ENCODE data around the gene SLC28A1. TPM values are rescaled to one million over a fixed set of nuclear protein-coding genes. Genes with fewer than 3 reads are reported as not detected.
"Not testable (repeated sequence)": the region's sequence is repeated elsewhere in the genome, so short reads cannot be mapped to it uniquely, and the experiment has no call there.

Gene SLC28A1
- total RNA-seq, 1 donor = not detected

DNA sequence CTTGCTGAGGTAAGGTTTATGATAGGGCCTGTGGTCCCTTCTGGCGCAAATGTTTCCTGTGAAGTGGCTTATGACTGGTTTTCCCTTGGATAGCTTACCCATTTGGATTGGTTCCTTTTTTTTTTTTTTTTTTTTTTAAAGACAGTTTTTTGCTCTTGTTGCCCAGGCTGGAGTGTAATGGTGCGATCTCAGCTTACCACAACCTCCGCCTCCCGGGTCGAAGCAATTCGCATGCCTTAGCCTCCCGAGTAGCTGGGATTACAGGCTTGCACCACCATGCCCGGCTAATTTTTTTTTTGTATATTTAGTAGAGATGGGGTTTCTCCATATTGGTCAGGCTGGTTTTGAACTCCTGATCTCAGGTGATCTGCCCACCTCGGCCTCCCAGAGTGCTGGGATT, 102.9 kb downstream of the SLC28A1 start:
- not testable (repeated sequence) for DNase-seq (ENCODE audit: low read depth in 2 of 3, low spot score in 2 of 3)

DNA sequence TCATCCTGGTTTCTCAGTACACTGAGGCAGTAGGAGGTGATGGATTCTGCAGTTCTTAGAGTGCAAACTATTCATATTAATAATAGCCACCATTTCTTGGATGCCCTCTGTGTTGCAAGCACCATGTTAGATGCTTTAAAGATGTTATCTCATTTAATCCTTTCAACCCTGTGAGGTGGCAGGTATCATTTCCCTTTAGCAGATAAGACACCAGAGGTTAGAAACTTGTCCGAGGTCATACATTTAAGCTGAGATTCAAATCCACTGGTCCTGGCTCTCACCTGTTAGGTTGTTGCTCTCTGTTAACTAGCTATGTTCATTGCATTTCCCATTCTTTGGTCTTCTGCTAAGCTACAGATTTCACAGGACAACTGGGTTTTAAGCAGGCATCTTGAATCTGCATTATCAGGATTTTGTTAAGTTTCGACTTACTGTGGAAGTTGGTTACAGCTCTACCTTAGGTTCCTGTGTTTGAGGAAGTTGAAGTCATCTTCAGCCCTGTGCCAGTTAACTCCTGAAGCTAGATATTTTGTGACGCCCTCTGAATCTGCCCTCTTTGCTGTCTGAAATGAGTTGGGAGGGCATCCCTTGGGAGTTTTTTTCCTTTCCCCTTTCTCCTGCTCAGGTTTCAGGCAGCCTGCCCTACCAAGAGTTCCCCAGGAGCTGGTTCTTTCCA, 103.6 kb downstream of the SLC28A1 start:
- DNase-seq (ENCODE audit: low read depth in 2 of 3, low spot score in 2 of 3) = no peak

DNA sequence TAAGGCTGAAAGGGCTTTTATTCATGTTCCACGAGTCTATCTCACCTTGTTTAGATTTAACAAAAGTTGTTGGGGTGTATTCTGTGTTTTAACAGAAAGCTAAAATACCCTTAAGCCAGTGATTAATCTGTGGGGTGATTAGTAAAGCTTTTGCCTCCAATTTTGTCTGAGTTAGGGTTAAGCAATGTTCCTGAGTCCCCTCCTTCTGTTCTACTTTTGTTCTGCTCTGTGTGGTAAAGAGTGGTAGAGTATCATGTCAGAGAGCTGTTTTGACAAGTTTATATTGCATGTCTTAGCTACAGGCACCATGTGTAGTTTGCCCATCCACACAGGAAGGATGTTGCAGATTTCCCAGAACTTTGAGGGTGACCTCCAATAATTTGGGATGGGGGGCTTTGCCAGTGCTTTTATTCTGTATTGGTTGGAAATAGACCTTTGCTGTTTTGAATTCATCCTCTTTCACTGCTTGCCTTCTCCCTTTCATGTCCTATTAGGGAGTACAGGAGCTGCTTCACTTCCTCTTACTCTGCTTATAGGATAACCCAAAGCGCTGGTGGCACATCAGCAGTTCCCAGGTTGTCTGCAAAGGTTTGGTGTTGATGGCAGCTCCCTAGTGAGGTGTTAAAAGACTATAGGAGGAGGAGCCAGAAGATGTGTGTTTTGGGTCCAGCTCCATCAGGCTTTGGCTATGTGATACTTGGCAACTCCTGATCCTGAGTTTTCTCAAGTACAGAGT, 104.6 kb downstream of the SLC28A1 start:
- DNase-seq (ENCODE audit: low read depth in 2 of 3, low spot score in 2 of 3) = no peak

DNA sequence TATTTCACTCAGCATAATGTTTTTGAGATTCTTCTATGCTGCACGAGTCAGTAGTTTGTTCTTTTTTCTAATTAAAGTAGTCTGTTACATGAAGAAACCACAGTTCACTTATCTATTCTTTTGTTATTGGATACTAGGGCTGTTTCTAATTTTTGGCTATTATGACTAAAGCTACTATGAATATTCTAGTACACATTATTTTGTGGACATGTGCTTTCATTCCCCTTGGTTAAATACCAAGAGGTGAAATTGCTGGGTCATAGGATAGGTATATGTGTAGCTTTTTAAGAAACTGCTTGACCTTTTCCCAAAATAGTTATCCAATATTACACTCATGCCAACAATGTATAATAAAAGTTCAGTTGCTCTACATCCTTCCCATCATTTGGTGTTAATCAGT, 106.0 kb downstream of the SLC28A1 start:
- no peak for DNase-seq (ENCODE audit: low read depth in 2 of 3, low spot score in 2 of 3)

DNA sequence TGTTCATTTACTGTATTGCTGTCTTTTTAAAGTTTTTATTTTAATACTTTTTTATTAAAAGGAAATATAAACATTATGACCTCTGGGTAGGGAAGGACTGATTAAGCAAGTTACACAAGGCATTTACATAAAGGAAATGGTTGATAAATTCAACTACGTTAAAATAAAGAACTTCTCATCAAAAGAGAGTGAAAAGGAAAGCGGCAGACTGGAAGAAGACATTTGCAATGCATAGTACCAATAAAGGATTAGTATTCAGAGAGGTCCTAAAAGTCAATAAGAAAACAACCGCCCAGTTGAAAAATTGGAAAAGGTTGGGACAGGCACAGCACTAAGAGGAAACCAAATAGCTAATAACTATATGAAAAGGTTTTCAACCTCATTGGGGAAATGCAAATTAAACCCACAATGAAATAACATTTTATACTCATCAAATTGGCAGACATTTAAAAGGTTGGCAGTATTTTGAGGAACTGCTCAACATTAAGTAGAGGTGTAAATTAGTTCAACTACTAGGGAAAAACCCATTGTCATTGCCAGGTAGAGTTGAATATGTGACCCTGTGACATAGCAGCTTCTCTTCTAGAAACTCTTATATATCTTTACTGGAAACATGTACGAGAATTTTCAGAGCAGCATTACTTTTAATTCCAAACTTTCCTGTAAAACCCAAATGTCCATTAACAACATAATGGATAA, 106.7 kb downstream of the SLC28A1 start:
- no peak for DNase-seq (ENCODE audit: low read depth in 2 of 3, low spot score in 2 of 3)

DNA sequence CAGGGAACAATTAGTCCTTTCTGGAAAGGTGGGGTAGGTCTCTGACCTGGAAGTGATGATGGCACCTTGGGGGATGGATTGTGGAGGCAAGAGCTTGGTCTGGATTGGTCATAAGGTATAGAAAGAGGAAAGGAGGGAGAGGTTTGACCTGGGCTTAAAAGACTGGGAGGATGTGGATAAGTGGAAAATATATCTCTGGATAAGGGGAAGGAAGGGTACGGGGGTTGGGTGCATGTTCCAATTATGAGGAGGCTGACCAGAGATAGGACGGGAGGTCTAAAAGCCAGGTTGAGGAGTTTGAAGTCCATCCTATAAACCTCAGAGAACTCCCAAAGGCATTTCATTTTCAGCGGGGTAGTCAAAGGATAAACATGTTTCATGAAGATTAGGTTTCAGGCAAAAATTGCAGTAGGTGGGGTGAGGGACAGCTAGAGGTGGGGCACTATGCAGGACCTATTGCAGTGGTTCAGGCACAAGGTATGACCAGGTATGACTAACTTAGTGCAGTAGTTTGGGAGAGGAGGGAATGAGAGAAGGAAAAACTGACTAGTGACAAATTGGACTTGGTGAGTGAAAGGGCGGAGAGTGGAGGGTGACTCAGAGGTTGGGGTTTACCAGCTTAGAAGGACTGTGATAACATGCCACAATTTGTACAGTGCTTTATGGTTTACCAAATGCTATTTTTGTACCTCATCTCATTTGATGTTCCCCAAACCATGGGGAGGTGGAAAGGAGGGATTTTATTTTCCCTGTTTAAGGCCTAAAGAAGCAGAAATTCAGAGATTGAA, 107.9 kb downstream of the SLC28A1 start:
- no peak for DNase-seq (ENCODE audit: low read depth in 2 of 3, low spot score in 2 of 3)

Small RNA genes within 50 kb of the gene (small RNA-seq; reads per million reads assigned to genes)
- gene RF00402 (not detected), gene RNU6-339P (not detected), gene RNU6-796P (not detected)

Other genes starting within 250 kb of the SLC28A1 start
- gene WDR73, start 230.4 kb upstream of the SLC28A1 start, total RNA-seq = 35.5 TPM
- gene NMB, start 226.5 kb upstream of the SLC28A1 start, total RNA-seq = 2.4 TPM
- 44.2 TPM for gene SEC11A, start 168.5 kb upstream of the SLC28A1 start, total RNA-seq
- gene ZNF592, start 136.1 kb upstream of the SLC28A1 start, total RNA-seq = 18.0 TPM
- gene ALPK3, start 67.3 kb upstream of the SLC28A1 start, total RNA-seq = 0.81 TPM
- gene PDE8A, start 97.2 kb downstream of the SLC28A1 start, total RNA-seq = 5.7 TPM

All from hematopoietic multipotent progenitor cell (in vitro differentiated cells).